GM19463 (cell line): ENCODE results near the gene WDR35.

Experiments used
- ATAC-seq: cut with Tn5 transposase; IDR thresholded peaks from one replicate; pipeline ENCODE4 v1.9.1; 2021; ENCODE audit warnings: mild to moderate bottlenecking, moderate library complexity; ENCODE audit not compliant: unreplicated experiment

Gene WDR35

DNA sequence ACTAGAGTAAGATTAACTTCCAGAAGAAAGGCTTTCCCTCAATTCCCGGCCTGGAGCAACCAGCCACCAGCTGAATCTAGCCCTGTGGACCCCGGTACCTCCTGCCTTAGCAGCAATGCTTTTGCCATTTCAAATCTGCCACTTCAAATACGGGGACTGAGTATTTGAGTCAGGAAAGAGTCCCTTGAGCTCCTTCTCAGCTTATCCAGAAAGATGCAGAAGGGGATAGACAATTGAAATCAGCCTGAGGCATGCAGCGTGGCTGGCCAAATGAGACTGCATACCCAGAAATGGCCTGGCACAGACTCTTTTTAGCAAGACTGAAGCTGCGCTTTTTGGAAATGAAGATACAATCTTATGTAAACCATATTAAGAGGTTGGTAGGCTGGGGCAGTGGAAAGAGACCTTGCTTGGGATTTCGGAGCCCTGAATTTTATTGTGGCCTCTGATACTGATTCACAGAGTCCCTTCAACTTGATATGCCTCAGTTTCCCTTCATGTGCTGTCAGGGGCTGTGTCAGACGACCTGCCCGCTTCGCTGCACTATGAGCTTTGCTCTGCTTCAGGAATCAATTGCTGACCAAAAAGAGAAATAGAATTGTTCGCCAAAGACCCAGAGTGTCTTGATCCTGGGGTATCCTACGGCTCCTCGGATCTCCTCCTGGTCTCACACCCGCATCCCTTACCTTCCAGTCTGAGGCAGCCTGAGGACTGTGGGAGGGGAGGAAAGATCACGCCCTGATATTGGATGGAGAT, 21.5 kb upstream of the WDR35 start:
- ATAC-seq: no peak

DNA sequence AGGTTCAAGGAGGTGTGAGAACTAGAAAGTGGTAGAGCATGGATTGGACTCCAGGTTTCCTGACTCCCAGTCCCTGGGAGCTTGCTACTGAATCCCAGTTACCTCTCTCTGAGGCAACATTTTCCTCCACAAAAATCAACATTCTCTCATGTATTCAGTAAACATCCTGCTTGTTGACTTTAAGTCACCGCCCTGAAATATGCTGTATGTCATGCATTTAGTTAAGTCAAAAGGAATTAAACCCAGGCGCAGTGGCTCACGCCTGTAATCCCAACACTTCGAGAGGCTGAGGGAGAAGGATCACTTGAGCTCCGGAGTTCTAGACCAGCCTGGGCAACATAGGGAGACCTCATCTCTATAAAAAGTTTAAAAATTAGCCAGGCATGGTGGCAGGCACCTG, 18.8 kb upstream of the WDR35 start:
- no peak for ATAC-seq

DNA sequence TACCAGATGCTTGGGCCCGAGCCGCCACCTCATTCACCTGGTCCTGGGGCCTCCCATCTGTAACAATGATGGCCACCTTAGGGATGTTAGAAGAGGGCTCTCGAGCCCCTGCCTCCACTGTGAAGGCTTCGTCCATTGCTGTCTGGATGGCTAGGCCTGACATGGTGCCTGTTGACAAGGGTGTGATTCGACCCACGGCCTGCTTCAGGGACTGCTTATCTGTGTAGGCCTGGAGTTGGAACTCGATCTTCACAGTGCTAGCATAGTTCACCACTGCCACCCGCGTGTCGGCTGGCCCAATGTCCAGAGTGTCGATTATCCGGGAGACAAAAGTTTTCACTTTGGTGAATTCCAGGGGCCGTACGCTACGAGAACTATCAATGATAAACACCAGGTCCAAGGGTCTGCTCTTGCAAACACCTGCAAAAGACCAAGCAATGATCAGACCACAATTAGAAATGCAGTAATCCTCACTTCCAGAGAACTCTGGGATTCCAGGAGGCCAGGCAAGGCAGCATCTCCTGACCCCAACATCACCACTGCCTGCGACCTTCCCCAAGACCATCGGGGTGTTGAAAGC, 16.1 kb upstream of the WDR35 start:
- no peak for ATAC-seq

DNA sequence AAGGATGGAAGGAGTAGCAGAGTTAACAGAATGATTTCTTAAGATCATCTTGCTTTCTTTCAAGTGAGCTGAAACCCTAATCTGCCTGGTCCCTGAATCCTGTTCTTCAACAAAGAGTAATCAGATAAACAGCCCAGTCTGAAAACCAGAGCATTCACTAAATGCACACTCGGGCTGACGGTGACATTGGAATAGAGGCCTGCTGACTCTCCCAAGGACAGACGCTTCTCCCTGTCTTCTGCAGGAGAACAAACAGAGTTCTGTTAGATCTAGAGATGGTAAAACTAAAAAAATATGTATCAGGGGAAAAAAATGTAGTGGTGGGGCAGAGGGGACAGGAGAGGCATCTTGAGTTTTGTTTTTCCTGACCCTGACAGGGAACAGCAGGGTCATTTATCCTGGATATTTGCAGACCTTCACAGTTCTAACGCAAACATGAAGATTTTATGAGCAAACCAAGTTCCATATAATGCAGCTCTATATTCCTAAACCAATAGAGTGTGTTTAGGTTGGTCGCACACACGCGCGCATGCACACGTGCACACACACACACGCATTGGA, 15.2 kb upstream of the WDR35 start:
- no peak for ATAC-seq

DNA sequence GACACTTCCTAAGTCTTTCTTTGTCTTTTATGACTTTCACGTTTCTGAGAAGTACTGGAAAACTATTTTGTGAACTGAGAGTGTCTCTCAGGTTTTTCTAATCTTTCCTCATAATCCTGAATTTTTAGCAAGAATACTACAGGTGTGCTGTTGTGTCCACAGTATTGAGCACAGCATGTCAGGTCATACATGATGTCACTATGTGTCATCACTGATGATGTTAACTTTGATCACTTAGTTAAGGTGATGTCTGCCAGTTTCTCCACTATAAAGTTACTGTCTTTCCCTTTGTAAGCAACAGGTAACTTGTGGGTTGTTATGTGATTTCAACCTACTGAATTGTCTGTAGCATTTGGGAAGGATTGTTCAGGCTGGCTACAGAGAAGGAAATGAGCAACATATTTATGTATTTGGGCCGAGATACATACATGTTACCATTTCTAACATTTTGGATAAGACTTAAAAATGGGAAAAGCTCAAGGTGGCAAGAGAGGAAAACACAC, 11.5 kb upstream of the WDR35 start:
- ATAC-seq: no peak

DNA sequence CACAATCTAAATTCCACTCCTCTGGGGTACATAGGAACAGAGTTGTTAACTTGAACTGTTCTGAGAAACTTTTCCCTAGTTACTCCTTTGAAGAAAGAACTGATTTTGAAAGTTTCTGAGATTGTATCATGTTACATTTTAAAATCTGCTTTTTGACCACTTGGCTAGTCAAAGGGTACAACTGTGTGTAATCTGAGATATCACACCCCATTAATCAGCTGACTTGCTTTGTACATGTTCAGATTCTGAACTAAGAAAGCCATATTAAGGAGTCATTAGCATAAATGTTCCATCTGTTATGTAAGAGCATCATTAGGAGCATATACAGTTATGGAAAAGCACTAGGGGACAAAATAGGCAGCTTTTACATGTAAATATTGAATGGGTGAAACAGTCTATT, 3.8 kb upstream of the WDR35 start:
- no peak for ATAC-seq

DNA sequence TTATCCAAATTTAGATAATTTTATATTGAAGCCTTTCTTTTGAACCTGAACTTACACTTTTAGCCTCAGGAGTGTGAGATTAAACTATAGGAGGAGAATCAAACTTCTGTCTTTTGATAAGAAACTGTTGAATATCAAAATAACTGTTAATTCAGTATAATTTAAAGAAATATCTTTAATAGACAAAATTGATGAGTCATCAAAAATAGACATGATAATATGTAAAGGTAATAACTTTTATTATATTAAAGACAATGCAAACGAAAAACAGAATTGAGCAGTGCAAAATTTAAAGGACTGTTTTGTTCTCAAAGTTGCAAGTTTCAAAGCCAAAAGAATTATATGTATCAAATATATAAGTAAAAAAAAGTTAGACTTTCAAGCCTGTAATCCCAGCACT, 2.0 kb upstream of the WDR35 start:
- no peak for ATAC-seq

DNA sequence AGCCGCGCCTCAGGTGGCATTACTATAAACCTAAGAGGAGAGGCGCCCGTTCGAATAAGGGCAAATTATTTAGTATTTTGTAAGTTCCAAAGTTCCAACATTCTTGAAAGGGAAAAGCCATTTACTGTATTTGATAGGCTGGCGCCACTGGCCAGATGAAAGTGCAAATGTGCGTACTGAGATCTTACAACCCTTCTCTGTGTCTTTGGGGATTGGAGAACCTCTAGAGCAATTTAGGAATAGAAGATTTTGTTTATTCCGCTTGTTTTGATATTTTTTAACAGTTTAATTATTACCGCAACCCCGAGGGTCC, 467 bp upstream of the WDR35 start:
- ATAC-seq: no peak

DNA sequence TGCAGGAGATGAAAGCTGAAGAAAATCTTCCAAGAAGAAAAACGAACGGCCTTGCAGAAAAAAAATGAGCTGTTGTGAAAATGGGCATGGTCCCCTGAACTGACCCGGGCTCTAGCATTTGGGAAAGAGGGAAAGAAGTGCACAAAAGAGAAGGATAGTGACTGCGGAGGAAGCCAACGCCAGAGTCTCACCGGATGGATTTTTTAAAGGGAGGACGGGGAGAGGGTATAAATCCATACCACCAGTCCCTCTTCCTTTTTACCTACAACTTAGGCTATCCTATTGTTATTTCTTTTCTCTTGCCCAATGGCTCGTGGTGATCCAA, 601 bp downstream of the WDR35 start:
- no peak for ATAC-seq

DNA sequence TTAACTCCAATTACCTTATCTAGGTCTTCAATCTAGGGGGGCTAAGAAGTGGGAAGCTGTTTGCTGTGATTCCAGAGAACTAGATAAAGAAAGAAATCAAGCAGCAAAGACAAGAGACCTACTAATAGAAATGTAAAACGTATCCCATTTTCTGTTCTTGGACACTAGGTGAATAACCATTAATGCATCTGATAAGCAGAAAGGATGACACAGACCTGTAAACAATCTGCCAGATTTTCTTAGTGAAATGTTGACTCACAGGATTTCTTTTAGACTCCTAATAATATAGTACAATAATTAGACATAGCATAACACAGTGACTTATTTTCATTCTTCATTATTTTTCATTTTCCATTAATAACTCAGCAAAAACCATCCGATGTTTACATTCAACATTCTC, 1.3 kb downstream of the WDR35 start:
- no peak for ATAC-seq

DNA sequence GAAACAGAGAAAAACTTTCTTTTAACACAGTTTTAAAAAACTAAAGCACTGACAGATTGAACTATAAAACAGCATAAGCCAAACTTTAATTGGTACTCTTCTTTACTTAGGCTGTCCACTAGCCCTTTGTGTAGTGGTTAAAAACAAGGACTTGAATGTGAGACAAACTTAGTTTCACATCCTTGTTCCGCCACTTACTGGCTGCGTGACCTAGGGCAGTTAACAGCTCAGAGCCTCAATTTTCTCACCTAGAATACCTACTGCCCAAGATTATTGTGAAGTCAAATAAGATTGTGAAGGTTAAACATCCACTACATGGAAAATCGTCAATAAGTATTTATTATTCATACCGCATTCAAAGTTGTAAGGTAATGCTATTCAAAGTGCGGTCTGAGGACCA, 2.0 kb downstream of the WDR35 start:
- ATAC-seq: peak; percentile 63

DNA sequence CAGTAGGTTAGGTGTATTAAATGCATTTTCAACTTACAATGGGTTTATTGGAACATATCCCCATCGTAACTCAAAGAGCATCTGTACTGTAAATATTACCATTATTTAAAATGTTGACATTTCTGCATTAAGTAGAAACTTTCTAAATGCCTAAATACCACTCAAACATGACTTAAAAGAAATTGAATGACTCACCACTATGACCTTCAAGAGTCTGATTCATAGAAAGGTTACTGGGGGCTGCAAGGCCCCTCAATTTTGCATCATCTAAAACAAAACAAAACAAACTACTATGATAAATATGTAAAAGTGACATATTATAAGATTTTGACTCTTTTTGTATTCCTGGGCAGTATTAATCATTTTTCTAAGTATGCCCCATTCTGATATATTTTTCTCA, 7.6 kb downstream of the WDR35 start:
- ATAC-seq: no peak

DNA sequence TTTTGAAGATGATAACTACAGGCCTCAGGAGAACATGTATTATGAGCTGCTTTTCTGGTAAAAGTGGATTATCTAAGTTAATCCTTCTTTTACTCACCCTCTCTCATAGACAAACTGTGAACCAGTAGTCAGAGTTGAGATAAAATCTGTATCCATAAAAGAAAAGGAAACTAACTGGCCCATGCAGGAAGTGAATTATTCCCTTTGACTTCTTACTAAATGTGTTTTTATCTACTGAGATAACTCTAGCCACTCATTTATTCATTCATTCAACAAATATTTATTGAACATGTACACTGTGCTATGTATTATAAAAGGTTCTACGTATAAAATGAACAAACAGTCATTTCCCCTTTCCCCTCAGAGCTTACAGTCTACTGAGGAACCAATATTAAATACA, 10.0 kb downstream of the WDR35 start:
- no peak for ATAC-seq

DNA sequence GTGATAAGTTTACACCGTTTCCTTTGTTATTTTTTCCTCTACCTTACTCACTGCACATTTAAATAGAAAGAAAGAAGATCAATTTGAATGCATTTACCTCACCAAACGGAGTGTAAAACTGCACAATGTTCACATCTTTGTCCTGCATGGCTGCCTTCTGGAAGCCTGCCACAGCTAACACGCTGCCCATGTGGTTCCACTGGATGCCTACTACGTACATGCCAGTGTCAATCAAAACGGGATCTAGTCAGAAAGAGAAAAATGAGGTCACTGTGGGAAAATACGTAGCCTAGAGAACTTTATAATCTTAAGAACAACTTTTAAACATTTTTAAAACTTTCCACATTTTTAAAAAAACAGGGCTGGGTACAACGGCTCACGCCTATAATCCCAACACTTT, 16.4 kb downstream of the WDR35 start:
- no peak for ATAC-seq

DNA sequence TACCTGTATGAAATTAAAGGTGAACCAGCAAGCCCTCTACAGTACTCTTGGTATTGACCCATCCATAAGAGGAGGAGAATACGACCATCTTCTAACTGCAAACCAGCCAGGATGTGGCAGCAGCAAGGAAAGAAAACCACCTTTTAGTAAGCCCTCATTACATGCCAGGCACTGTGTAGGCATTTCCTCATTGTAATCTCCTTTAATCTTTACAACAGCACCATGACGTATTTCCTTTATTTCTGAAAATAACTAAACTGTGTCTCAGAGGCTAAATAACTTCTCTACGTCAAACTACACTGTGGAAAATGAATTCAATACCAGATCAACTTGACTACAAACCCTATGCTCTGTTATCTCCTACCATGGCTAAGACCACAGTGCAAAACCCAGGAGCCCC, 18.2 kb downstream of the WDR35 start:
- no peak for ATAC-seq

DNA sequence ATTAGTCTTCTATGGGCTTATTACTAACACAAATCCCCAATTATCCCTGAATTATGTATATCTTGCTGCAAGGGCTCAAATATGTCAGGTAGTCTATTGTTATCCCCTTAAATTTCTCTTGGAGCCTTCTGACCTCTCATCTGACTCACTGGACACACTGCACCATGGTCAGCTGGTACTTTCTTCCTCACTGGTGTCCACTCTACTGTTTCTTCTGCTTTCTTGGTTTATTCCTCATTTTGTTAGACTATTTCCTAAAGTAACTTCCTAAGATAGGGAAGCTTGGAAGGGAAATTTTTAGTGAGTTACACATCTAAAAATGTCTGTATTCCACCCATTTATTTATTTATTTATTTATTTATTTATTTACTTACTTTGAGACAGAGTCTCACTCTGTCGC, 26.5 kb downstream of the WDR35 start:
- no peak for ATAC-seq

DNA sequence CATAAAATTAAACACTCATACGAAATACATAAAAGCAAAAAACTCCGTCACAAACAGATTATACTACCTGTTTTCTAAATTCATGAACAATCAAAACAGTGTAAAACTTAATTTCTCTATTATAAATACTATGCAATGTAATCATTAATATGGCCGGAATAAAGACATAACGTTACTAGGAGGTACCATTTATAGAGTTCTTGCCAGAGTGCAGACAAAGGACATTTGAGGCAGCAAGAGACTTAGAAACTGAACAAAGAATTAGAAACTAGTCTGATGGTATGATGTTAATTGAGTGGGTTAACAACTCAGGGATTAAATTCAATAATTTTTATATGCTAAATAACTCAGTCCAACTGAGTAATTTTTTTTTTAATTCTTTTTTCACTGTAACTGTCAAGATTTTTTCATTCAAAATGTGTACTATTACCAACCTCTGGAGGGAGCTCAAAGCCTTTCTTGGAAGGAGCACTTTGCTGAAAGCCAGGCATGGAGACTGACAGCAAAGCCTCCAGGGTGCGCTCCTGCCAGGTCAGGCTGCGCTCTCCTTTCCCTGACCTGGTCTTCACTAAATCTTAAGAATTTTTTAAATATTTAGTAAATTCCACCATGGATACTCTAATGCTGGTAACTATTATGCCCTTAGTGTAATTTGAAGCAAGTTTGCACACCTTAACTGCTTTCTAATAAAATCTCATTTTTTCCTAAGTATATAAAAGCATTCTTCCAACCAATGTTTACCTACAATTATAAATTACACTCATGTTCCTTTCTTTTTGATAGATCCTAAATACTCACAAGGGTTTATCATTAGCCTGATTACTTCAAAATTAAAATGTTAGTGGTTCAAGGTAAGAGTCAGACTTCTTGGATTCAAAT, 34.1 kb downstream of the WDR35 start:
- peak; percentile 90 for ATAC-seq

DNA sequence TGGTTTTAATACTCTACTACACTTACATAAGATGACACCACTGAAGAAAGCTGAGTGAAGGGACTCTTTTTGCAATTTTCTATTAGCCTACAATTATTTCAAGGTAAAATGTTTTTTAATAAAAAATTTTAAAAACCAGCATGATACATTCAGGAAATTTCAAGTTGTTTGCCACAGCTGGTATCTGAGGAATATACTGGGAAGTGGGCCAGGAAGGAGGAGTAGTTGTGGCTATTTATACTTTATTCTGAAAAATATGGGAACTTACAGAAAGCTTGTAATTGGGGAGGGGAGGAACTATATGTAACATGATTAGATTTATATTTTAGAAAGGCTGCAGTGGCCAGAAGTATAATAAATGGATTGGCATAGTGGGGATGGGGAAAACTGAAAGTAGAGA, 40.8 kb downstream of the WDR35 start:
- no peak for ATAC-seq

DNA sequence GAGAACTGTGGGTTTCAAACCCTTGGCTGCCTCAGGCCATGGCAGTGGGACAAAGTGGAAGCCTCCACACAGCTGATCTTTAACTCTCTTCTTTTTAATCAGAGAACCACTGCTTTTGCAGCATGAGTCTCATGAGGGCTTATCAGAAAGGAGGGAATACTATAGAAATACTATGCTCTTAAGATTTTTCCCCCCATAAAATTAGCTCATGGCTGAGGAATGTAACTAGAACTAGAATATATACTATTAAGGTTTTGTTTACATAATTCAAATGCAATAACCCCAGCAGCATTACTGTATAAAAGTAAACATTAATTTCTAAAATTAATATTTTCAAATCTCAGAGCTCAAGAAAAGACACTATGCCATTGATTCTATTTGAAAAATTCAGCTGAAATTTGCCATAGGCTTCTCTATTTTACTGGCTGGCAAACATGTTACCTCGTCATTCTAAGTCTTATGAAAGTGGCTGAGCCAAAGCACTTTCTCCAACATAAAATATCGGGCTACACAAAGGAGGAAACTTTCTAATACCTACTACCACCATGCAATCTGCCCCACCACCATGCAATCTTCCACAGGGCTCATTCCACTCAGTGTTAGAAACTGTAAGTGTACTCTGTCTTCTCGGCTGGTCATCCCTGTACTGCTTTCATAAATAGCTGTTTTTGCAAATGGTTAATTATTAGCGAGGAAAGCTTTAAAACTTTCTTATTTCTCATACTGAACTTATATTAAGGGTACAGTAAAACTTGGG, 42.5 kb downstream of the WDR35 start:
- ATAC-seq: no peak

DNA sequence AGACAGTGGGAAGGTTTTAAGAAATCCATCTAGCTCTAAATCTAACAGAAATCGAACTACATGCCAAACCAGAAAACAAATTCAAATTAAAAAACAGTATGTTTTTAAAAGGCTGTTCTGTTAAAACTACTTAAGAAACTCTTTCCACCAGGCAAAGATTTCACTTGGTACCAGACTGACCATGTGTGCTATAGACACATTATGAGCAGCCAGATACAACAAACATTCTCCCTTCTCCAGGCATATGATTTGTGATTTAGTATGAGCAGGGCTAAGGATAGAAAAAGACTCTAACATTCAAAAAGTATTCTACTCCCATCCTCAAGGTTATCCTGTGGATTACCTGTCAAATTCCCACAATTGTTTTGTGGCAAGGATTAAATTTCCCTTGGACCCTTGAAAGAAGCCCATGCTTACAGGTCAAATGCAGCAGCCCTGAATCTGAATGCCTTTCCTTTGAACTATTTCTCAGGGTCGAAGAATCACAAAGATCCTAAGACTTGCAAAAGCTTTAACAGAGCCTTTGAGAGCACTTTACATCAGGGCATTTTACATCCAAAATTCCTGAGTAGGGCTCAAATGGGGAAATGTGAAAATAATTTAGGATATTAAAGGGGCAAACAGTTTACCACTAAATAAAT, 45.6 kb downstream of the WDR35 start:
- ATAC-seq: no peak

DNA sequence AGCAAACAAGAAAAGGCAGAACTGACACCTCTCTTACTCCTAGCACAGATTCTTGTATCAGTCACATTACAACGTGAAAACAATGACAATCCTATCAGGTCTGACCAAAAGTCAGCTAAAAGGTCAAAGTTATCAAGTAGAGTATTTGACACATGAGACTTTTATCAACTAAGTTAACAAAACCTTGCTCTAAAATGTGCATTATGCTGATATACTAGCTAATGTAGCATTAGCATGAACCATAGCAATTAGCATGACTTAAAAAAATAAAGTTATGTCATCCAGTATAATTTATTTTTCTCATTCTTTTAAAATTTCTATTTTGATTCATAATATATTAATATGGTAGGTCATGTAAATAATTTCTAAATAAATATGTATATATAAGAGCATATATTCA, 46.7 kb downstream of the WDR35 start:
- ATAC-seq: no peak
